DMS53 (cell line): ENCODE data around the gene NOL9.
"Not testable (repeated sequence)": the region's sequence is repeated elsewhere in the genome, so short reads cannot be mapped to it uniquely, and the experiment has no call there.

Experiments
- DNase-seq: peaks from one replicate; lab custom pipeline; 2025; lab: John Stamatoyannopoulos, UW

NOL9 gene

DNA sequence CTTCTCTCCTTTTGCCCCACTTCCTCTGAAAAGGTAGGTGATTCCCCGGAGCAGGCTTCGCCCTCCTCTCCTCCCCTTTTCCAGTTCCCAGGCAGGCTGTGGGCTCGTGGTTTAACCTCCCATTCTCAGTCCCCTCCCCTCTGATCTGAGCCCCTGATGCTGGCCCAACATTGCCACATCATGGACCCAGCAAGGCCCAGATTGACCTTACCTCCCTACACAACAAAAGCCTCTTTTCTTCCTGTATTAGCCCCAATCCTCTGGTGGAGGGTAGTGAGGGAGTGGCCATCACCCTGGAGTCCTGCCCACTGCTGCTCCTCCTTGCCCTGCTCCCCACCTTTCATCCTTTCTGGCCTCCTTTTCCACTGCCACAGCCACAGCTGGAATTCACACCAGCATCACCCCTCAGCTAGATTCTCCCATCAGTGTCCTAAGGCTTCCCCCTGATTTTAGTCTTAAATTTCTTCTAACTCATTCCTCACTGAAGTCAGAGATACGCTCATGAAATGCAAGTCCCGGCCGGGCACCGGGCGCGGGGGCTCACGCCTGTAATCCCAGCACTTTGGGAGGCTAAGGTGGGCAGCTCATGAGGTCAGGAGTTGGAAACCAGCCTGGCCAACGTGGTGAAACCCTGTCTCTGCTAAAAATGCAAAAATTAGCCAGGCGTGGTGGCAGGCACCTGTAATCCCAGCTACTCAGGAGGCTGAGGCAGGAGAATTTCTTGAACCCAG, 18.5 kb upstream of the NOL9 start:
- DNase-seq = no peak

DNA sequence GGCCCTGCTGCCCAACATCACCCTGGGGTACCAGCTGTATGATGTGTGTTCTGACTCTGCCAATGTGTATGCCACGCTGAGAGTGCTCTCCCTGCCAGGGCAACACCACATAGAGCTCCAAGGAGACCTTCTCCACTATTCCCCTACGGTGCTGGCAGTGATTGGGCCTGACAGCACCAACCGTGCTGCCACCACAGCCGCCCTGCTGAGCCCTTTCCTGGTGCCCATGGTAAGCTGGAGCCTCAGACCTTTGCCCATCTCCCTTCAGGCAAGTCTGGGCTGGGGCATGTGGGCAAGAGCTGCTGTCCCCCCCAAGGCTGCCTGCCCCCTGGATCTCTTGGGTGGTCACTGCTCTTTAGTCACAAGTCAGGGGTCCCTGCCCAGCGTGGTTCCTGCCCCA, 16.7 kb upstream of the NOL9 start:
- DNase-seq = no peak

DNA sequence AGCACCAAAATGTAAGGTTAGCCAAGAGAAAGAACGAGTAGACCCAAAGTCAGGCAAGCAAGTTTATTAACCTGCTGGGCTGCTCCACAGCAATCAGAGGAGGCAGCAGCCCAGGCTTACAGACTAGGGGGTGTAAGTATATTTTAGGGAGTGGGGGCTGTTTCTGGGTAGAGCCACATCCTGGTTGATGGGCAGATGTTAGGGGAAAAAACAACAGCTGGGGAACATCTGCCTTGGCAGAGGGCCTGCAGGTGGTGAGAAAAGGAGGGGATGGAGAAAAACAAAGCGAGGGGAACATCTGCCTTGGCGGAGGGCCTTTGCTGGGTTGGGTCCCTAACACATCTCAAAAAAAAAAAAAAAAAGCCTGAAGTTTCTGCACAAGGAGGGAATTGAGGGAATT, 15.8 kb upstream of the NOL9 start:
- DNase-seq = no peak

DNA sequence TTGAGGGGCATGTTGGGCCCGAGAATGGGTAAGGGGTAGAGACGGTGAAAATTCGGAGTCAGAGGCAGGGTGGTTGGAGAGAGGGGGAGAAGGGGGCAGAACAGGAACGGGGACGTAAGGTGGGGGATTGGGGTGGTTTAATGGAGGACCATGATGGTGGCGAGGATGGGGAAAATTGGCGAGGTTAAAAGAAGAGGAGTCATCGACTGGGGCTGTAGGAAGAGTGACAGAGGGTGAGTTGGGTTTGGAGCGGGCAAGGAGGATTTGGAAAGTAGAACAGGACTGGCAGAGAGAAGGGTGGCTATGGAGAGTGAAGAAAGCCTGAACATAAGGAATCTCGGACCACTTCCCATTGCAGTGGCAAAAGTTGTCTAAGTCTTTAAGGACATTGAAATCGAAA, 14.7 kb upstream of the NOL9 start:
- DNase-seq = no peak

DNA sequence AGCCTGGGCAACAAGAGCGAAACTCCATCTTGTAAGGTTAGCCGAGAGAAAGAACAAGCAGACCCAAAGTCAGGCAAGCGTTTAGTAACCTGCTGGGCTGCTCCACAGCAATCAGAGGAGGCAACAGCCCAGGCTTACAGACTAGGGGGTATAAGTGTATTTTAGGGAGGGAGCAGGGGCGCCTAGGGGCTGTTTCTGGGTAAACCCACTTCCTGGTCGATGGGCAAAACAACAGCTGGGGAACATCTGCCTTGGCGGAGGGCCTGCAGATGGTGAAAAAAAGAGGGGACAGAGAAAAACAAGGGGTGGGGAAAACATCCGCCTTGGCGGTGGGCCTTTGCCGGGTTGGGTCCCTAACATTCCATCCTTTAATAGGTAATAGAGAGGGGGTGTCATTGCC, 6.0 kb upstream of the NOL9 start:
- no peak for DNase-seq

DNA sequence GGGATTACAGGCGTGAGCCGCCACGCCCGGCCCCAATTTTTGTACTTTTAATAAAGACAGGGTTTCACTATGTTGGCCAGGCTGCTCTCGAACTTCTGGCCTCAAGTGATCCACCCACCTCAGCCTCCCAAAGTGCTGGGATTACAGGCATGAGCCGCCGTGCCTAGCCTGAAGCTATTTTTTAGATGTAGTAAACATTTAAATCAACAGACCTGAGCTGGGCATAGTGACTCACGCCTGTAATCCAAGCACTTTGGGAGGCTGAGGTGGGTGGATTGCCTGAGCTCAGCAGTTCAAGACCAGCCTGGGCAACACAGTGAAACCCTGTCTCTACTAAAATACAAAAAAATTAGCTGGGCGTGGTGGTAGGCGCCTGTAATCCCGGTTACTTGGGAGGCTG, 4.8 kb upstream of the NOL9 start:
- DNase-seq = not testable (repeated sequence)

DNA sequence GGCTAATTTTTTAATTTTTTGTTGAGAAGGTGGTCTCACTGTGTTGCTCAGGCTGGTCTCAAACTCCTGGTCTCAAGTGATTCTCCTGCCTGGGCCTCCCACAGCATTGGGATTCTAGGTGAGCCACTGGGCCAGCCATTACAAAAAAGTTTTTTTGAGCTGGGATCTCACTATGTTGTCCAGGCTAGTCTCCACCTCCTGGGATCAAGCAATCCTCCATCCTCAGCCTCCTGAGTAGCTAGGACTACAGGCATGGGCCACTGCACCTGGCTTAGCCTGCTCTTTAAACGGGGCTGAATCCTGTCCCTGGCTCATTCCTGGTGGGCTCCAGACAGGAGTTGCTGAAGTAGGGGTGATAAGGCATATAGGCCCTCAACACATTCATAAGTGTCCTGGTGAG, 3.3 kb upstream of the NOL9 start:
- no peak for DNase-seq

DNA sequence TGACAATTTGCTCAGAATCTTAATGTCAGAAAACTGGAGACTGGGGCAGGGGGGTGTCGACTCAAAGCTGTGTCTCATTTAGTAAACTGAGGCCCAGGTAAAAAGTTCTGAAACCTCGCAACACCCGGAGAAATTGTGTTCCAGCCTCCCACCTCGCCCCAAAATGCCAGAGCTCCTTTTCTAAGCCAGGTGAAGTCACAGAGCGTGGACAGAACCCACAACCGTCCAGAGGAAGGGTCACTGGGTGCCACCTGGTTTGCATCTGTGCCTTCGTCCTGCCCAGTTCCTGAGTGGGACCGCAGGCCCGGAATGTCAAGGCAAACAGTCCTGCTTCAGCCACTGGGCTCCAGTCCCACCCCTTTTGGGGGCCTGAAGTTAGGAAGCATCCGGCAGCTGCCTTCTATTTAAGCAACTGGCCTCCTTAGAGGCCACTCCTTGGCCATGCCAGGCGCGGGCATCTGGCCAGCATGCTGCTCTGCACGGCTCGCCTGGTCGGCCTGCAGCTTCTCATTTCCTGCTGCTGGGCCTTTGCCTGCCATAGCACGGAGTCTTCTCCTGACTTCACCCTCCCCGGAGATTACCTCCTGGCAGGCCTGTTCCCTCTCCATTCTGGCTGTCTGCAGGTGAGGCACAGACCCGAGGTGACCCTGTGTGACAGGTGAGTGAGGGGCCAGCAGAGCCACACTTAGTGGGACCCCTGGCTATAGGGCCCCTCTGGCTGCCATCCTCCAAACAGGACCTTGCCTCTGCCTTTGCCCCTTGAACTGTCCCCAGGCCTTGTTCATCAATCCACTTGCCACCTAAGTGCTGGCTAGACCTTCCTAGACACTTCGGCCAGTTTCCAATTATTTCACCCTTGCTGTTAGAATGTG, 830 bp upstream of the NOL9 start, which contains the start of gene TAS1R1:
TAS1R1 (plus strand) TSS at position 401 of the 872 bp plus-strand sequence; CDS start at position 468, 67 bp downstream.
- peak; percentile 47 for DNase-seq

DNA sequence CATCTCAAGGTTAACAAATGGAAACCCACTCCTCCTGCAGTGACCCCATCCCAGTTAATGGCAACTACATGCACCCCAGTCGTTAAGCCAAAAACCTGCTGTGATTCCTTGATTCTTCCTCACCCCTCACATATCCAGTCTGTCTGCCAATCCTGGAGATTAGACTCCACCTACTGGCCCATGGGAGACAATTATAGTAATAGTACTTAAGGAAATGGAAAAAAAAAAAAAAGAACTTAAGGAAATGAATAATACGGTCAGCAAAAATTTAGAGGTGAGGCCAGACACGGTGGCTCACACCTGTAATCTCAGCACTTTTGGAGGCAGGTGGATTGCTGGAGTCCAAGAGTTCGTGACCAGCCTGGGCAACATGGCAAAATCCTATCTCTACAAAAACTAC, 7.0 kb downstream of the NOL9 start:
- peak; percentile 11 for DNase-seq

DNA sequence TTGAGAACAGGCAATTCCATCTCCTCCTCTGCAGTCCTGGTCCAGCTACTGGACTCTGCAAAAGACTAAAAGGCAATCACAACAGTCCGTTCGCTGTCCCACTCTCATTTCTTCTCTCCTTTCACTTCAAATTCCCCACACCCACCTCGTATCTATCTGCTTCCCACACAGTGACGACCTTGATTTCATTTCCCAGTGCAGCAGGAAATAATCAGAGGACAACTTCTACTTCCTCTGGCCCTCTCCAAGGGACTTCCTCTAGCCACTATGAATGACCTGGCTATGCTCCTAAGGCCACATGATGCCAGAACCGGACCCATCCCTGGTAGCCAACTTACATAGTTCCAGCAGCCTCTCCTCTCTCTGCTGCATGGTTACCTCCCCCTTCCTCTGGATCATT, 8.0 kb downstream of the NOL9 start:
- no peak for DNase-seq

DNA sequence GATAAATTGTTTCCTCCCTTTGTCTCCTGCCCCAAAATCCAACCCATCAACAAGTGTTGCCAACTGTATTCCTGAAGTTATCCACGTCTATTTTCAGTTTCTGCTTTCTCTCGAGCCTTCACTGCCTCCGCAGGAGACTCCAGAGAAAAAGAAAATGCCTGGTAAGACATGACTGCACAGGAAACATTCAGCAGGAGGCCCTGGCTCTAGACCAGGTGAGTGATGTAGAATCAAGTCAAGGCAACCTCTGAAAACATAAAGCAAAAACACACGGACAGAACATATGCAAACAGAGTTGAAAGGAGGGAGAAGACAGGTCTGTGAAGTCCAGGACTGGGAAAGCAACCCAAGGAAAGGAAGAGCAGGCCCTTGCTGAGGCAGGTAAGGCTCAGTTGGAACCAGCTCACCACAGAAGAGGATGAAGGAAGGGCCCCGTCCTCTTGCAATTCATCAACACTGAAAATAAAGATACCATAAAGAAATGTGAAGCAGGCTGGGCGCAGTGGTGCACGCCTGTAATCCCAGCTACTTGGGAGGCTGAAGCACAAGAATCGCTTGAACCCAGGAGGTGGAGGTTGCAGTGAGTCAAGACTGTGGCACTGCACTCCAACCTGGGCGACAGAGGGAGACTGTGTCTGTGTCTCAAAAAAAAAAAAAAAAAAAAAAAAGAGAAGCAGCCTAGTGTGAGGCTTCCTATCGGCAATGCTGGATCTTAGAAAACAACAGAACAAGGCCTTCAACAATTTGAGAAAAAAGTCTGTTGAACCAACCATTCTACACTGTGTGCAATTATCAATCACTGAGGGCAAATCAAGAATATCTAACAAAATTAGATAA, 8.8 kb downstream of the NOL9 start:
- DNase-seq = no peak

DNA sequence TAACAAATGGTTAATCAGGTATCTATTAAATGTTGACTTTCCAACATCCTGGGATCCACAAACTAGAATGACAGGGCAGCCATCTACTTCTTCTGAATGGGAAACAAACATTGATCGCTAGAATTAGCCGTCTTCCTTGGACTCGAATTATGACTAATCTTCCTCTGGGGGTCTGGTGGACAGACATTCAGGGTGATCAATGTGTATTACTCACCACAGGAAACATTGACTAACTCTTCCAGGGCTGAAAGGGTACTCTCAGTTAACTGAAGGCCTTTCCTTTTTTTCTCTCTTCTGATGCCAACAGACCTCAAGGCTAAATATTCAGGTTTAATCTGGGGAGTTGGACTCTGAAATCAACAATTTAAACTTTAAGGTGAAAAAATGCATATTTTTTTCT, 9.5 kb downstream of the NOL9 start:
- DNase-seq = no peak

DNA sequence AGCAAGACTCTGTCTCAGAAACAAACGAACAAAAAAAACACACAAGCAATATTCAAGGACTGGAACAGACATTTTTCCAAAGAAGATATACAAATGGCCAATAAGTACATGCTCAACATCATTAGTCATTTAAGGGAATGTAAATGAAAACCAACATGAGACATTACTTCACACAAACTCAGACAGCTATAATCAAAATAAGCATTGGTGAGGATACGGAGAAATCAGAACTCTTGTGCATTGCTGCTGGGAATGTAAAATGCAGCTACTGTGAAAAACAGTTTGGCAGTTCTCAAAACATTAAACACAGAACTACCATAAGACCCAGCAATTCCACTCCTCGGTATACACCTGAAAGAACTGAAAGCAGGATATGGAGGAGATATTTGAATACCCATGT, 15.4 kb downstream of the NOL9 start:
- no peak for DNase-seq

DNA sequence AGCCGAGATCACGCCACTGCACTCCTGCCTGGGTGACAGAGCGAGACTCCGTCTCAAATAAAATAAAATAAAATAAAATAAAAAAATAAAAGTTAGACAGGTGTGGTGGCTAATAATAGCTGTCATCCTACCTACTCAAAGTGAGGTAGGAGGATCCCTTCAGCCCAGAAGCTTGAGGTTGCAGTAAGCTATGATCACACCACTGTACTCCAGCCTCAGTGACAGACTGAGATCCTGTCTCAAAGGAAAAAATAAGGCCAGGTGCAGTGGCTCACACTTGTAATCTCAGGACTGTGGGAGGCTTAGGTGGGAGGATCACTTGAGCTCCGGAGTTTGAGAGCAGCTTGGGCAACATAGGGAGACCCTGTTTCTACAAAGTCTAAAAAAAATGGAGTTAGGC, 18.0 kb downstream of the NOL9 start:
- no peak for DNase-seq

DNA sequence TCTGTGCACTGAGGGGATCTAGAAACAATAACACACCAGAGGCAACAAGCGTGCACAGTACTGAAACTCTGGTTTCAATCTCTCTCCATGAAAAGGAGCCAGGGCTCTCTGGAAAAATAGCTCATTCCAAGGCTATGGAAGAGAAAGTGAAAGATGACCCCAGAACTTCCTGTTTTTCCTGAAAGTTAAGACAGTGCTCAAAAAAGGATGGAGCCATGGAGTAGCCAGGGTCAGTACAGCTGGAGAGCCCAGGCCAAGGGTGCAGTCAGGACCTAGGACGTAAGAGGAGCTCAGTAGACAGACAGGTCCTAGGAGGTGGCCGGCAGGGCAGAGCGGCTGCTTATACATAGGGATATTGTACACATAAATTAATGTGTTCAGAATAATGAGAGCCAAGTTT, 19.1 kb downstream of the NOL9 start:
- no peak for DNase-seq

DNA sequence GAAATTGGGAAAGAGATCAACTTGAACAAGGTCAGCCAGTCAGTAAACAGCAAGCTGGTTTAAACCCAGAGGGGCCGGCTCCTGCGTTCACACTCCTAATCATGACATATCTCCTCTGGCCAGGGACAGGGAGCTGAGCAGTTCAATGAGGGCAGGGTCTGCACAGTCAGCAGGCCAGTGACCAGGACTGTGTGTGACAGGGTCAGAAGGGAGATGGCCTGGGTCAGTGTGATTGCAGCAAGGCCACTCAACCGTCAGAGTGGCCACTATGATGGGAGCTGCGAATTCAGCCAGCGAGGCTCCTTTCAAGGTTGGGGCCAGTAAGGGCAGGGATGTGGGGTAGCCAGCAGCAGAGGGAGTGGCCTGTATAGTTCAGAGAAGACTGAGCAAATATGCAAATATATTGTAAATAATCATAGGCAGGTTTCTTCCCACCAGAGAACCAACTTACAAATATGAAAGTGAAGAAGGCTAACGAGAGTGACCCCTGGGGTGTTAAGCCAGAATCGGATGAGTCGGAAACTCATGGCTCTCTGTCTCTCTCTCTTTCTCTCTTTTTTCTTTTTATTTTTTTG, 20.0 kb downstream of the NOL9 start:
- no peak for DNase-seq

DNA sequence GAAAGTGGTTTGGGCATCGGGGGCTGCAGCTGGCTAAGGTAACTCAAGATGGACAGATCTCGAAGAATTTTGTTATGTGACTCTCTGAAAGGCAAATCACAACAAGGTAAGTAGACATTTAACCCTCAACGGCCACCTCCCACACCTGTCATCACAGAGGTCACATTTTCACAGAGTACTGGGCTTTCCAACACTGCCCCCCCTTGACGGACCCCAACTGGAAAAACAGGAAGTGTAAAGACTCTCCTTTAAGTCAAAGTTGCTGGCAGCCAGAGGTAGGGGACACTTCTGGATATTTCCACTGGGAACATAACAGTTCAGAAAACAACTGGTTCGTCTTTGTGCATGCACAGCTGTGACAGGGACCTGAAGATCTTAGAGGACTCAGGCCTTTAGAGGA, 22.3 kb downstream of the NOL9 start:
- no peak for DNase-seq

DNA sequence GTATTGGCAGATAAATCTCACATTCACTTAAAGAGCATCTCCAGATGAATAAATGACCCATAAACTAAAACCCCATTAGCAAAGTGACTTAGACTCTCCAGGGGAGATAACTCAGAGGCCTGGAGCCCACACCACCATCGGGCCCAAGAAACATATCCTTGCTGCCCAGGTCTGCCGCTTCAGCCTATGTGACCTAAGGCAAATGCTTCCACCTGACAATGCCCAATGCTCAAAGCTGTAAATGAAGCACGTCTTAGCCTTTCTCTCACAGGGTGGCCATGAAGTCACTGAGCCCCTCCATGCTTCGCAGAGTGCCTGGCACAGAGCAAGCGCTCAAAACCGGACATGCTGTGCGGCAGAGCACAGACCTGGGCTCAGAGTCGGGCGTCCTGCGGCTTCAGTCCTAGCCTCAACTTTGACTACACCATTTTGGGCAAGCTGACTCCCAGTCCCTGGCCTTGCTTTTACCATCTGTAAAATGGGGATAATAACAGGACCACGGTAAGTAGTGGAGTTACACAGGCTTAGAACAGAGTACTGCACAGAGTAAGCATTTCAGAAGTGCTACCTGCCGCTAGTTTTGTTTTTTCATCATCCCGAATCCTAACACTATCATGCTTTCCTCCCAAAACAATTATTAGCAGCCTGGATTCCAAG, 23.7 kb downstream of the NOL9 start:
- no peak for DNase-seq

DNA sequence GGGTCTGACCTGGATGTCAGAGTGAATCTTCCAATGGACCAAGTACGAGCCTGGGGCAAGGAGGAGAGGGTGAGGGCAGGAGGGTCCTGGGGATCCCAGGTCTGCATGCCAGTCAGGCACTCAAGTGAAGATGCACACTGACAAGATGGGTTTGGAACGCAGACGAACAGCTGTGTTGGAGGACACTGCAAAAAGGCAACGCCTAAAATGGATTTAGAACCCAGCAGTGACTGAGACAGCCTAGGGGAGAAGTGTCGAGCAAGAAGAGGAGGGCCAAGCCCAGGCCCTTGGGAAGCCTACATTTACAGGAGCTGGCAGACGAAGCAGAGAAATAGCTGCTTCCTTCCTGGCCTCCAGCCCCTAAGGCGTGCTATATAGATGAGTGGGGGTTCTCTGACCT, 25.8 kb downstream of the NOL9 start:
- no peak for DNase-seq

DNA sequence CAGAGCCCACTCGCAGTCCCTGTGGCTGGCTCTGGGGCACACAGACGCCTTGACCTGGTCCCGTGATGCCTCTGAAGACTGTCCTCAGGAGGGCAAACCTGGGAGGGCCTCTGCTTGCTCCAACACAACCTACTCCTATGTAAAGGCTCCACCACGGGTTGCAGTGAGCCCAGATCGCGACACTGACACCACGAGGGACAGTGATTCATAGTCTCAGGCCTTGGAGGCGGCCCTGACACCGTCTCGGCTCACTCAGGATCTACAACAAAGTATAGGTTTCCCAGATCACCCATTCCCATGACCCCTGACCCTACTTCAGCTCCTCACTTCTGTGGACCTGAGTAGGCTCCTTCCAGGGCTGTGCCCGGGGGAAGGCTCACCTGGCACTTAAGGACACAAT, 28.0 kb downstream of the NOL9 start:
- DNase-seq = no peak

DNA sequence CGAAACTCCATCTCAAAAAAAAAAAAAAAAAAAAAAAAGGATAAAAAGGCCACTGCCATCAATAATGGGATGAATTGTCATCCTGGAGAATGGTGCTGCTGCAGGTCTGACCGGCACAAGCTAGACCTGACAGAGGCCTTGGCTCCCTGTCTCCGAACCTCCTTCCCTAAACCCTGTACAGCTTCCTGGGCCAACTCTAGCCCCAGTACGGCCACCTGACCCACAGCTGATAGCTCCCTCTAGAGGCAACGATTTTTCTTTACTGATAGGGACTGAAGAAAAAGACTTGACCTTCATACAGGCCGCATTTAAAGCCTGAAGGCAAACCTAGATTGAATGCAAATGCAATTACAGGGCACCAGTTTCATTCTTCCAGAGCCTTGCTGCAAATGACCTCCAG, 30.7 kb downstream of the NOL9 start:
- DNase-seq = peak; percentile 75

DNA sequence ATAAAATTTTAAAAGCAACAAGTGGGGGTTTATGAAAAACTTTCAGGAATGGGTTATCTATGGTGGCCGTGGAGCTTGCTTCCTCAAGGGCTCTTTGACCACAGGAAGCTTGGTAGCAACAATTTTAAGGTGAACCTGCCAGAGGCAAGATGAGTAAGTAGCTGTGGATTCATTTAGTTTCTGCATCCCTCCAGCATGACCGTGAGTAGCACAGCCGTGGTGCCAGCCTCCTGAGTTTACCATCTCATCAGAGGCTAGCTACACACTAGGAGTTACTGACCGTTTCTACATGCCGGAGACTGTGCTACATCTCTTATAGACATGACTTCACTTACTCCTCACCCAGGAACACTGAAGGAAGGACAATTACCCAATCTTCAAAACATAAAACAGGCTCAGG, 32.8 kb downstream of the NOL9 start:
- no peak for DNase-seq
